ENCODE measurements around the gene TRPC4AP.

Gene TRPC4AP

DNA sequence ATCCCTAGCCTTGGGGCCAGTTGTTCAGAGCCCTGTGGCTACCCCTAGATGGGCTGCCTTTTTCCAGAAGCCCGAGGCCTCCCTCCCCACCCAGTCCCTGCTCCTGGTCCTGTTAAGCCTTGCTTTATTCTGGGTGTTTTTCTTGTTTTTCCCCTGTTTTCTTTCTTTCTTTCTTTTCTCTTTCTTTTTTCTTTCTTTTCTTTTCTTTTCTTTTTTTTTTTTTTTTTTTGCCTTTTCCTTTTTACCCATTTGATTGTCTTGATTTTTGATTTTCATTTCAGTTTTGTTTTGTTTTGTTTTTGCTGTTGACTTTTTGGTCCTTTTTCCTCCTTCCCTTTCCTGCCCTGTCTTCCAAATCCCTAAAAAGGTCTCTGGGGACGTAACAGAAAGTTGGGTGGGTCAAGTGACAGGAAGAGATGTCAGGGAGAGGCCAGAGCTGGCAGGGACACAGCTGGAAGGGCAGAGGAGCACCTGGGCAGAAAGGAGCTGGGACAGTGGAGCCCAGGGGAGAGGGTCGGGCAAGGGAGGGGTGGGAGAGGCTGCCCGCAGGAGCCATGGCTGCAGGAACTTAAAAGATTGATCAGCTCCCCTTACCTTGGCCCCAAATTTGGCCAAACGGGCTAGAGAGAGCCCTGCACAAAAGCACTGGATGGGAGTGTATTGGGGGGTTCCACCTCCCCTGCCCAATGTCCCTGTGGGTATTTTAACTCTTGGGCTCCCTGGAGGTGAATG is 109.4 kb downstream of the TRPC4AP start:
- no peak for DNase-seq

DNA sequence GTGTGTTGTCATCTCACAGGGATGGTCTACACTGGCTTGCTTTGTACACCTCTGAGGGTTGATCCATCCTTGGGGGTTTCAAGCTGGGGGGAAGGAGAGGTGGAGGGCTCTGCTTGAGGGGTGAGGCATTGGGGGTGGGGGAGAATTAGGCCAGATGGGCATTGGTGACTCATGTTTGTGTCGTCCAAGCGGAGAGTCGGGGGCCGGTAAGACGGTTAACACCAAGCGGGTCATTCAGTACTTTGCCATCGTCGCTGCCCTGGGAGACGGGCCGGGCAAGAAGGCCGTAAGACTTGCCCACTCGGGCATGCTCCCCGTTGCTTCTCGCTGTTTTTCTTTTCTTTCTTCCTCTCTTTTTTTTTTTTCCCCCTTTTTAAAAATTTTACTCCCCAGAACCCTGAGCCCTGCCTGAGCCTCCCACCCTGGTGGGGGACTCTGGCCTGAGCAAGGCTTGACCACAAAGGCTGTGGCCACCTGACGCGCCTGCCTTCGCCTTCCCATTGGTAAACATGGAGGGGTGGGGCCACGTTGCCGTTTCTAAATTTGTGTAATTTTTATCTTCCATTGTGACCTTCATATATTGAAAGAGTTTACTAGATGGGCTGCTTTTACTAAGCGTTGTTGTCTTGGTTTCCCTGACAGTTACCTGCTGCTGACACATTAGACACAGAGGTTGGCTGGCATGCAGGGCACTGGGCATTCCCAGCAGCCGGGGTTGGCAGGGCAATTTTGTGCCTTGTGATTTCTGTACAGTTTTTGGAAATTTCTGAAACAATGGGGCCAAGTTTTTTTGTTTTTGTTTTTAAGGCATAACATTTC is 110.1 kb downstream of the TRPC4AP start:
- no peak for DNase-seq

DNA sequence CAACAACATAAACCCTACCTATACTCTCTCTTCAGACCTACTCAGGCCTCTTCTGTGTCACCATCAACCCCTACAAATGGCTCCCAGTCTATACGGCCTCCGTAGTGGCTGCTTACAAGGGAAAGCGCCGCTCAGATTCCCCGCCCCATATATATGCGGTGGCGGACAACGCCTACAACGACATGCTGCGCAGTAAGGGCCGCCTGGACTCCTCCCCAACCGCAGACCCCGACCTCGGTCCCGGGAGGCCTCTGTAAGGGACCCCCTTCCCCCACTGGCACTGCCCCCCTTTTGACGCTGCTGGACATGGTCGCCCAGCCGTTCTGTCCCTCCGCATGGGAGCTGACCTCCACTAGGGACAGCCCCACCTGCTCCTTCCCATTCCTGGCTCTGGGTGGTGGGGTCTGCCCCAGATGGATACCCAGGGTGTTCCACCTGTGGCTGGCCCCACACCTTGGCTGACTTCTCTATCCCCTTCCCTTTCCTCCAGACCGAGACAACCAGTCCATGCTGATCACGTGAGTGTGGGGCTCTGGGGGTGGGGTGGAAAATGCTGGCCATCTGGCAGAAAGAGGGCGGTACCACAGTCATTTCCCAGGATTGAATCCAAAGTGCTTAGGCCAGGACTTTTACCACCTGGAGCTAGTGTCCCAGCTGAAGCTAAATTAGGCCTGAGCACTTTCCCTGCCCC is 111.9 kb downstream of the TRPC4AP start:
- DNase-seq, result no peak

DNA sequence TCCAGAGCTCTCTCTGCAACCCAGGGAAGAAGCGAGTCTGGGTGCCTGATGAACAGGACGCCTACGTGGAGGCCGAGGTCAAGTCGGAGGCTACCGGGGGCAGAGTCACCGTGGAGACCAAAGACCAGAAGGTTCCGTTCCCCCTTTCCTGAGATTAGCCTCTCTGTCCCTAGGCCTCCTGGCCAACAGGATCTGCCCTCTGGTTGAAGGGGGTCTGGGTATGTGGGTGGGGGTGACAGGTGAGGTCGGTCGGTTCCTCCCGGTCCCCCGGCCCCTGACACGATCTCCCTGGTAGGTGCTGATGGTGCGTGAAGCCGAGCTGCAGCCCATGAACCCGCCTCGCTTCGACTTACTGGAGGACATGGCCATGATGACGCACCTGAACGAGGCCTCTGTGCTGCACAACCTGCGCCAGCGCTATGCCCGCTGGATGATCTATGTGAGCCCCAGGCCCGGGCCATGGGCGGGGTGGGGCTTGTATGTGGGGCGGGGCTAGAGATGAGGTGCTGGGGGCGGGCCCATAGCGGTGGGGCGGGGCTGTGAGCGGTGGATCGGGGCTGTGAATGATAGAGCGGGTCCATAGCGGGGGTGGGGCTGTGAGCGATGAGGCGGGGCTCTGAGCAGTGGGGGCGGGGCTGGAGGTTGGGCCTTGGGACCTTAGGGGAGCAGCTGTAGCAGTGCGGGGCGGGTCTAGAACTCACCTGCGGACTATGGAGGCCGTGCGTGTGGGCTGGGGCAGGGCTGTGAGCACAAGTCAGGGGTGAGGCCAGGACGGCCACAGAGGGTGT is 113.0 kb downstream of the TRPC4AP start:
- no peak for DNase-seq

DNA sequence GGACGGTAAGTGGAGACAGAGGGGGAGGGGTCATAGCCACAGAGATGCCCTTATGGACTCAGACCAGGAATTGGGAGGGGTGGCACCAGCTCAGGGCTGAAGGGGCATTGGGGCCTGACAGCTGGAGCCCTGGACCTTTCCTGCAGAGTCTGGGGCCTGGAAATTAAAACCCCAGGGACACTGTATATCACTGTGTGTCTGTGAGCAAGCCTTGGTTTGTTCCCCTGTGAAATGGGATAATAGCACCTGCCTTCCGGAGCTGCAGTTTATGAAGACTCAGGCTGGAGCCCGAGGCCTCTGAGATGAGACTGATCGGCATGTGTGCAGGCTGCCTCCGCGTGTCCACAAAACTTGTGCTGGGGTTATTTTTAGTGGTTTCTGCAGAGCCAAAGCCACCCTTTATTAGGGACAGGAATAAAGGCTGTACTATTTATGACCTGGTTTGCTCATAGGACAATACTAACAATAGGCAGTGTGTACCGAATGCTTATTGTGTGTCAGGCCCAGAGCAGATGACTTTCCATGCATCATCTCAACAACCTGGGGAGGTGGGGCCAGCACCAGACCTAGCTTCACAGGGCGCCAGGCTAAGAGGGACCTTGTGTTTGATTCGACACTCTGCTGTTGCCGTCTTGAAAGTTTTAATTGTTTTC is 114.4 kb downstream of the TRPC4AP start:
- DNase-seq, result no peak

DNA sequence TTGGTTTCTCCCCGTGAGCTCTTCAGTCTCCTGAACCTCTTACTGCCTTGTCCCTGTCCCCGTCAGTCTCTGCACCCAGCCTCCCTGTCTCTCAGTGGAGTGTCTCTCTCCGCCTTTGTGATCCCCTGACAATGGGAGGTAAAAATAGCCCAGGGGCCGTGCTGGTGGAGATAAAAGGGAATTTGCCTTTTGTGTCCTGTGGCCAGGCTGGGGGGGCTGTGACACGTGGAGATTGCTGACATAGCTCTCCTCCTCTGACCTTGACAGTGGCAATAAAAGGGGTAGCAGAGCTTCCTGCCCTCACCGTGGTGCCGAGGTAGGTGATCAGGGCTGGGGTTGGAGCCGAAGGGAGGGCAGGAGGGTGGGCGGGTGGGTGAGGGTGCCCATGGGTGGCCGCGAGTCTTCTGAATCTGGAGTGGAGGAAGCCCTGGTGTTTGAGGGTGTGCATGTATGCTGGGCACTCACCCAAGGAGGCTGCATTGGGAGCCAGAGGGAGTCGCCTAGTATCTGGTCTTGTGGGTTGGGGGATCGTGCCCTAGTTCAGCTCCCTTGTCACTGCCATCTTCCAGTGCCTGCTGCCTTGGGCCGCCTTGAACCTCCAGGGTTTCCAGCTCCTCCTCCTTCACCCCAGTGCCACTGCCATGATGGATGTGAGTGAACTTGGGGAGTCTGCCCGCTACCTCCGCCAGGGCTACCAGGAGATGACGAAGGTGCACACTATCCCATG is 115.1 kb downstream of the TRPC4AP start:
- no peak for DNase-seq

DNA sequence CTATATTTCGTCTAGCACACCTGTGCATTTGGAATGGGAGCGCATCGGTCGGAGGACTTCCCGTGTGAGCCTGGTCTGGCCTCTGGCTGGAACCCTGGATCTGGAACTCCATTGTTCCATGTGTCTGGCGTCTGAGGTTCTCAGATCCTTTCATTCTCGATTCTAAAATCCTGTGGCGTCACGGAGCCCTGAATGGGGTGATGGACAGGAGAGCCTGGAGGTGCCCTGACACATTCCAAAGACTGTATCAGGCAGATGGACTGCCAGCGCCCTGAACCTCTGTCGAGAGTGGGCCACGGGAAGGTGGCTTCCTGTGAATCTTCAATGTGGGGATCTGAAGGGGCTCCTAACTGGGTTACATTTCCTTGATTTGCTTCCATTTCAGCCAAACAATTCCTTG is 116.3 kb downstream of the TRPC4AP start:
- DNase-seq, result no peak

DNA sequence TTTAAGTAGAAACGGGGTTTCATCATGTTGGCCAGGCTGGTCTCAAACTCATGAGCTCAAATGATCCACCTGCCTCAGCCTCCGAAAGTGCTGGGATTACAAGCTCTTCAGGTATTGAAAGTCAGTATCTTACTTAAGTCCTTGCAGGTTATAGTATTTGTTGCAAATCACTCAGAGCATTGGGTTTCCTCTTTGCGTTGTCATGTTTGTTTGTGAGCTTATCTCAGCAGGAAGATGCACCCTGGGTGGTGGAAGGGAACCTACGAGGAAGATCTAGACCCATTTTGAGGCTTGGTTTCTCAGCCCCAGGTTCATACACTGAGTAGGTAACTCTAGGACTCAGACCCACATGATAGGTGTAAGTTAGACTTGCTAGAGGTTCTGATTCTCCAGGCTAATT is 118.4 kb downstream of the TRPC4AP start:
- DNase-seq, result no peak

DNA sequence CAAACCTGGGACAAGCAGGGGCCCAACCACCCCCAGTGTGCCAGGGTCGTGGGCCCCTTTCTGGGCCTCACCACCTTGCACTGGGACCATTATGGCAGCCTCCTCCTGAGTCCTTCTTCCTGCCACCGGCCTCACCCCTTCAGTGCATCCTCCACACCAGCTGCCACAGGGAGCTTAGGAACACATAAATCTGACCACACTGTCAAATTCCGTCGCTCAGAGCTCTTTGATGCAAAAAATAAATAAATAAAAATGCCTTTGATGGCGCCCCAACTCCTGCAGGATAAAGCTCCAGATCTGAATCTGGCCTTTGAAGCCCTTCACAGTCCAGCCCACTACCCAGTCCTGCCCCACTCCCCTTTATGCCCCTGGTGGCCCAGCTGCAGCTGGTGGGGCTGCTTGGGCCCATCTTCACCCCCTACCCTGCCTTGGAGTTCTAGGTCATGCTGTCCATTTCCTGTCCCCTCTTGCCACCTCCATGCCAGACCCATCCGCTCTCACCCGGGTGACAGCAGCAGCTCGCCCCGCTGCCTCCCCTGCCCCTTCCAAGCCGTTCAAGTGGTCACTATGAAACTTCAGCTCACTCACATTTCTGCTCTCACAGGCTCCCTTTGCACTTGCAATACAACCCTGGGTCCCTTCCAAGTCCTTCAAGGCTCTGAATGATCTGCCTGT is 120.9 kb downstream of the TRPC4AP start:
- no peak for DNase-seq

DNA sequence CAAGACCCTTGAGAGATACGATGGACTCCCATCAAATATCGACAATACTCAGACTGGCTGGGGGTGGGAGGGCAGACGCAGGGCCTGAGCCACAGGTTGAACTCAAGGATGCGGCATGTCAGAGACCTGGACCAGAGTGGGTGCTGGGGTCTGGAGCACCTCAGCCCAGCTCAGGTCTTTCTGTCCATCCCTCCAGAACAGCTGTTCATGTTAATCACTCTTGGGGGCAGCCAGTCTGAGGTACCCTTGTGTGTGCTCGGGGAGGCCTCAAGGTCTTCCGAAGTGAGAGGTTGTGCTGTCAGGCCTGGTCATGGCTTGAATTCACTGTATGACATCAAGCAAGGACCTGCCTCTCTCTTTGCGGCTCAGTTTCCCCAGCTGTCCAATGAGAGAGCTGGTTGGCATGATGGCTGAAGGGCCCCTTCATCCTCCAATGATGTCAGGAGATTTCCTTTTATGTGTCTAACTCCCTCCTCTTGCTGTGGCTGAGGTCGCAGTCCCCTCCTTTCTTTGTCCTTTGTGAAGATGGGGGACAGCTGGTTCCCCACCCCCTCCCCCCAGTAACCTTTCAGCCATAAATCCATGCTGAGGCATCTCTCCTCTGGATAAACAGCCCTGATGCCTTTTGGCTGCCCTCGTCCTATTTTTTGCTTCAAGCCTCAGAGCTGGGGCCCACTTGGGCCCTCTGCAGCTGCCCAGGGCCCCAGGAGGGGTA is 121.6 kb downstream of the TRPC4AP start:
- DNase-seq, result no peak

DNA sequence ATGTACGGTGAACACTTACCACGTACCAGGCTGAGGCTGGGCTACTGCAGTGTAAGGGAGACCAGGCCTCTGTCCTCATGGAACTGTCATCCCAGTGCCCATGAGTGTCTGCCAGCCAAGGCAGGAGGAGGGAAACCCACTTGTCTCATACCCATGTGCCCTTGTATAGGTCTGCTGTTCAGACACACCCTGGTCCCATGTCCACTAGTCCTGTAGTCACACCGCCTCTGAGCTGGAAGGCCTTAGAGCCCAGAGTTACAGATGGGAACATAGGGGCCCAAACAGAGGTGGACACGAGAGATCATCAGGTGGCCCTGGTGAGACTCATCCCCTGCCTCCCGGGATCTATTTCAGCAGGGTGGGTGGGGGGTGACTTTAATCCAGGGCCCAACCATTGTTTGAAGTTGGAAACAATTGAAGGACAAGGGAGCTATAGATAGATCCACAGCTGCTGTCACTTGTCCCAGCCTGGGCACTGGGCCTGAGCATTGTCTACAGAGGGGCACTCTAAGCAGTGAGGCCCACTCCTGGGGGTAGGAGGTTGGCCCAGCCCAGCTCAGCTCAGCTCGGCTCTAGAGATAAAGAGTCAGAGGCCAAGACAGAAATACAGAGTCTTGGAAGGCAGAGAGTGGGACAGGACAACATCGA is 122.3 kb downstream of the TRPC4AP start:
- no peak for DNase-seq

DNA sequence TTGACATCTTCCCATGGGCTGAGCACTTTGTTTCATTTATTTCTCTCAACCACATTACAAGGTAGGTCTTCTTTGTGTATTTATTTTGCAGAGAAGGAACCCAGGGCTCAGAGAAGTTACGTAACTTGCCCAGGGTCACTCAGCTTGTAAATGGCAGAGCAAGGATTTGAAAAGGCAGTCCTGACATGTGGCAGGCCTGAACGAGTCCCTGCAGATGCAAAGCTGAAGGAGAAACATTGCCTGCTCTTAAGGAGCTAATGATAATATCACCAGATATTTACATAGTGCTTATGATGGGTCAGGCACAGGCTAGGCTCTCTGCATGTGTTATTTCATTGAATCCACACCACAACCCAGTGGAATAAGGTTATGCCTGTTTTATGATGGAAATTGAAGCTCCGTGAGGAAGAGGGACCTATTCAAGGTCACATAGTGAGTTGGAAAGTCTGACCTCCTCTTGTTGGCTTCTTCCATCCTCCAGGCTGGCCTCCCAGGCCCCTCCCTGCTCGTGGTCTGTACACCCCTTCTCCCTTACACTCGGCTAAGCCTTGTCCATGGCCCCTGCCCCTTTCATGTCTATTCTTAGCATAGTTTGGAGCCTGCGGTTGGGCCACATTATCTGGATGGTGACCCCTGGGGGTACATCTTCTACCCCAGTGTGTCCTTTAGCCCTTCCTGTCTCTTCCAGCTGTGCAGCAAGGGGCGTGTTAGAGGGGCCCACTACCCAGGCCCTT is 124.4 kb downstream of the TRPC4AP start:
- no peak for DNase-seq

DNA sequence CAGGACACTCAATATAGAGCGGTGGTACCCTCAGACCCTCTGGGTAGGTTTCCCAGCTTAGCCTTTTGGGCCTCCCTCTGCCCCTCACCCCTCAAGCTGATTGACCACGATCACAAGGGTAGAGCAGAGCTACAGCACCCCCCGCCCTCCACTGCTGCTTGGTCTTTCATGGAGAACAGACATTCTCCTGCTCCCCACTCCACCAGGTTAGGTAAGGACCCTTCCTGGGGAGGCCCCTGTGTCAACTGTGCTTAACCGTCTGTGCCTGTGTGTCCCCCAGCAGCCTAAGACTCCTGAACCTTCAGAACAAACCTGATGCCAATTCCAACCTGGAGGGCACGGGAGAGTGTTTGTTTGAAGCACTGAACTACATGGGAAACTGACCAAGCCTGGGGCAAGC is 125.2 kb downstream of the TRPC4AP start:
- DNase-seq, result no peak

DNA sequence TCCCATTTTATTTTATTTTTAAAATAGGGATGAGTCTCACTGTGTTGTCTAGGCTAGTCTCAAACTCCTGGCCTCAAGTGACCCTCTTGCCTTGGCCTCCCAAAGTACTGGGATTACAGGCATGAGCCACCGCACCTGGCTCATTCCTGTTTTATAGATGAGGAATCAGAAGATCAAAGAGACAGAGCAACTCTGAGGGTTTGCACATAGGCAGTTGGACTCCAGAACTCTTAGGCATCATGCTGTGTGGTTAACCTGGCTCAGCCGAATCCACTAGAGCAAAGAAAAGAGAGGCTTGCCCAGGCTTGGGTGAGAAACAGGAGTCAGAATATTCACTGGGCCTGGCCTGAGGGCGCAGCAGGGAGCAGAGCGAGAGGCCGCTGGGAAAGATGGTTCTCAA is 127.6 kb downstream of the TRPC4AP start:
- no peak for DNase-seq

DNA sequence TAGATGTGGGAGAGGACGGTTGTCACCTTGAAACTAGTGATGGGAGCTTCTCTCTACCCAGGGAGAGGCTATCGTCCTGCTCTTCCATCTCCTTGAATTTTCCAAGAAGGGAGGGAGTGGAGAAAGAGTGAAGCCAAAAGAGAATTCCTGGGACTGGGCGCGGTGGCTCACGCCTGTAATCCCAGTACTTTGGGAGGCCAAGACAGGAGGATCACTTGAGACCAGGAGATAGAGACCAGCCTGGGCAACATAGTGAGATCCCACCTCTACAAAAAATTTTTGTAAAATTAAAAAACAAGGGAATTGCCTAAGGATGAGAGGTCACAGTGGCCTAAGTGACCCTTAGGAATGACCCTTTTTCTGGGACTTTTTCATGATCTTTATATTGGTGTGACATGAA is 128.1 kb downstream of the TRPC4AP start:
- DNase-seq, result no peak

DNA sequence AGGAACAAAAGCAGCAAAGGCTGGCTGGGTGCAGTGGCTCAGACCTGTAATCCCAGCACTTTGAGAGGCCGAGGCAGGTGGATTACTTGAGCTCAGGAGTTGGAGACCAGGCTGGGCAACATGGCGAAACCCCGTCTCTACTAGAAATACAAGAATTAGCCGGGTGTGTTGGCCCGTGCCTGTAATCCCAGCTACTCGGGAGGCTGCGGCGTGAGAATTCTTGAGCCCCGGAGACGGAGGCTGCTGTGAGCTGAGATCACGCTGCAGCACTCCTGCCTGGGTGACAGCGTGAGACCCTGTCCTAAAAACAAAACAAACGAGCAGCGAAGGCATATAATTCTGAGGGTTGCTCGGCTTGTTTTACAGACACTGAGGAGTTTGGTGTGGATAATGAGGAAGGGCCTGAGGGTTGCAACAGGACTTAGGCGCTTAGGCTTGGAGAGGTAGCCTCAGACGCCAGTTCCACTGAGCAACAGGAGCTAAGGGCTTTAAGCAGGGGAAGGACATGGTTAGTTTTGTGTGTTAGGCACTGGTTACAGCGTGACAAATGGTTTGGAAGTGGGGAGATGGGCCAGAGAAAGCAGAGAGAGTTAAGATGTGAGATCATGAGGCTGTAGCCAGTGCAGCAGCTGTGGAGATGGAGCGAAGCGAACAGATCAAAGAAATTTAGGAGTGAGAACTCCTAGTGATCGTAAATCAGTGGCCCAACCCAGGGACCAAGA is 135.7 kb downstream of the TRPC4AP start:
- DNase-seq, result no peak

DNA sequence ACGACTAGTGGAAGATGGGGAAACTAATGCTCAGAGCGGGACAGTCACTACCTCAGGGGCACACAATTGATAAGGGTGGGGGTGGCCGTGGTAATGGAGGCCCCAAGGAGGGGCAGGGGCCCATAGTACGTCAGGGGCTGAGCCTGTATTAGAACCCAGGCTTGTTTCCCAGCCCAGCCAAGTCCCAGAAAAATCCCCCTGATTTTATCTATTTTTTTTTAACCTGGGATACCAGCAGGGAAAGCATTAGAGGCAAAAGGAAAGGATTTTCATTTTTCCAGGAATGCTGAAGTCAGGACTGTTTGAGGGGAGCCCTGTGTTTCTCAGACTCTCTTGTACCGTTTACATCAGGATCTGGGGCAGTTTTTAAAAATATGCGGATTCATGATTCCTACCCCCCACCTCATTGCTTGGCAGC is 136.6 kb downstream of the TRPC4AP start:
- no peak for DNase-seq

DNA sequence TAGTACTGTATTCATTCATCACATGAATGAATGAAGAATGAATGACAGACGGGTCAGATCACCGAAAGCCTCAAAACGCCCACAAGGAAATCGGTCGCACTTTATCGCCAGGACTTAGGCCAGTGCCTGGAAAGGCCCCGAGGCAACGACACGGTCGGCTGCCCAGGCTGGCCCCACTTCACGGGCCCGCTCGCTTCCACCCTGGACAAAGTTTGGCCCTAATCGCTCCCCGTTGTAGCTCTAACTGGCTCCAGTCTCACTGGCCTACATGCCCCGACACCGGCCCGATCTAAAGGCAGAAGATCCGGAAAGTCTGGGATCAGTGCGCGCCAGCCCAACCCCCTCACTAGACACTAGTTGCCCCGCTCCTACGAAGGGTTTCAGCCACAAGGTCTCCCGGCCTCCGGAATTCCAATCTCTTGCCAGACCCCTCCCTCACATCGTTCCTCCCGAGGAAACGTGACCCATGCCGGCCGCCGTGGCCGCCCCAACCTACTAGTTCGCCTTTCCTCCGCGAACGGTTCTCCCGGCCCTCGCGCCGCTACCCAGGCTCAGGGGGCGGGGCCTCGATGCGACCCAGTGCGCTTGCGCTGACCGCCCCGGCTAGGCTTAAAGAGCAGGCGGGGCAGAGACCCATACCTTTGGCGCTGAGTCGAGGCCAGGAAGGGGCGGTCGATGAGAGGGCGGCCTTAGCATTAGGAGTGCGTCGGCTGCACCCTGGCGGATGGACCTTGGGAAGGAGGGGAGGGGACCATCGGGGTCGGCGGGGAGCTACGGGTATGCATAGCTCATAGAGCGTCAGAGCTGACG is 137.2 kb downstream of the TRPC4AP start, which contains the start of the genes GSS and MYH7B:
GSS (minus strand) TSS at position 576 of the 810 bp plus-strand sequence. CDS start 3,954 bp downstream, outside the sequence.
MYH7B (plus strand) TSS at position 638 of the 810 bp plus-strand sequence. CDS start 22,138 bp downstream, outside the sequence.
- peak; percentile 92 for DNase-seq

All from activated CD4-positive, alpha-beta T cell treated with anti-CD3 and anti-CD28 coated beads for 1 hour (primary cell).